Astrocyte (in vitro differentiated cells and primary cell): ENCODE measurements around the gene CARD11. TPM values are rescaled to one million over a fixed set of nuclear protein-coding genes. Genes with fewer than 3 reads are reported as not detected.

Experiments
- DNase-seq: peaks from one replicate; pipeline ENCODE4 v3.0.0-alpha.2; 2010; ENCODE audit warnings: low read depth
- FAIRE-seq: peaks from 2 replicates; lab custom pipeline; 2011; peaks lifted over from hg19 to GRCh38; lab: Jason Lieb, UNC
- H2AFZ ChIP-seq: 2 replicates; pipeline ENCODE4 v1.6.0; 2012; ENCODE audit warnings: low read depth, low read length, inconsistent platforms
- H3K27ac ChIP-seq: 2 replicates; pipeline ENCODE4 v1.5.1; 2011; ENCODE audit warnings: low read depth, low read length, inconsistent platforms
- H3K27me3 ChIP-seq: 2 replicates; pipeline ENCODE4 v1.6.0; 2011; ENCODE audit warnings: low read length, inconsistent platforms; ENCODE audit not compliant: insufficient read depth
- H3K36me3 ChIP-seq: 2 replicates; pipeline ENCODE4 v1.5.1; 2011; ENCODE audit warnings: low read length, inconsistent platforms; ENCODE audit not compliant: insufficient read depth
- H3K4me1 ChIP-seq: 2 replicates; pipeline ENCODE4 v1.5.1; 2011; ENCODE audit warnings: low read length, inconsistent platforms; ENCODE audit not compliant: insufficient read depth
- H3K4me2 ChIP-seq: 2 replicates; pipeline ENCODE4 v1.6.0; 2012; ENCODE audit warnings: low read length, inconsistent platforms
- H3K4me3 ChIP-seq: 2 replicates; pipeline ENCODE4 v1.5.1; 2011; ENCODE audit warnings: low read depth, mild to moderate bottlenecking, low read length, inconsistent platforms; ENCODE audit not compliant: insufficient read depth
- H3K79me2 ChIP-seq: 2 replicates; pipeline ENCODE4 v1.6.0; 2012; ENCODE audit warnings: mild to moderate bottlenecking, low read length, inconsistent platforms; ENCODE audit not compliant: insufficient read depth
- H3K9ac ChIP-seq: 2 replicates; pipeline ENCODE4 v1.6.0; 2012; ENCODE audit warnings: mild to moderate bottlenecking, low read length, inconsistent platforms
- H3K9me3 ChIP-seq: 2 replicates; pipeline ENCODE4 v1.5.1; 2012; ENCODE audit warnings: low read depth, mild to moderate bottlenecking, low read length, inconsistent platforms; ENCODE audit not compliant: insufficient read depth
- H4K20me1 ChIP-seq: 2 replicates; pipeline ENCODE4 v1.6.0; 2012; ENCODE audit warnings: low read length, inconsistent platforms; ENCODE audit not compliant: insufficient read depth
- H3K27ac Mint-ChIP-seq: one replicate; pipeline ENCODE4 v1.8.0; 2021; ENCODE audit warnings: mild to moderate bottlenecking, mixed read lengths; ENCODE audit not compliant: unreplicated experiment
- H3K27me3 Mint-ChIP-seq: one replicate; pipeline ENCODE4 v1.8.0; 2021; ENCODE audit warnings: low read depth, mixed read lengths; ENCODE audit not compliant: unreplicated experiment
- H3K36me3 Mint-ChIP-seq: one replicate; pipeline ENCODE4 v1.8.0; 2021; ENCODE audit warnings: low read depth, mixed read lengths; ENCODE audit not compliant: unreplicated experiment
- H3K4me1 Mint-ChIP-seq: one replicate; pipeline ENCODE4 v1.8.0; 2021; ENCODE audit warnings: low read depth, mixed read lengths; ENCODE audit not compliant: unreplicated experiment
- H3K4me3 Mint-ChIP-seq: one replicate; pipeline ENCODE4 v1.8.0; 2021; ENCODE audit warnings: mild to moderate bottlenecking, moderate library complexity, mixed read lengths; ENCODE audit not compliant: unreplicated experiment
- H3K9me3 Mint-ChIP-seq: one replicate; pipeline ENCODE4 v1.8.0; 2021; ENCODE audit warnings: mild to moderate bottlenecking, mixed read lengths; ENCODE audit not compliant: unreplicated experiment
- CTCF ChIP-seq: IDR thresholded peaks from 2 replicates; pipeline ENCODE4 v1.5.1; 2011; ENCODE audit warnings: low read depth, mild to moderate bottlenecking, inconsistent platforms, low read length, moderate library complexity; ENCODE audit not compliant: insufficient read depth
- EZH2 ChIP-seq: IDR thresholded peaks from 2 replicates; pipeline ENCODE4 v1.6.1; 2012; ENCODE audit warnings: mild to moderate bottlenecking, low read length, inconsistent platforms; ENCODE audit not compliant: insufficient read depth
- total RNA-seq: library from RNA; stranded (reverse); gene quantifications from 2 replicates; pipeline ENCODE4 v1.2.1, GENCODE V29; 2021

CARD11 gene
- total RNA-seq, 1 donor from 2014 or later, result 9.5 TPM

- Histone ChIP-seq H3K79me2 (no peaks in the 10 kb centered on the region), H3K4me2 (no peak overlapping the region), H3K27ac (no peak overlapping the region), H3K4me3 (no peak overlapping the region), H3K27me3 (peaks cover 3% of the 10 kb centered on the region), H3K36me3 (no peaks in the 10 kb centered on the region), H3K9ac (no peak overlapping the region), H2AFZ (no peak overlapping the region), H4K20me1 (no peaks in the 10 kb centered on the region), H3K9me3 (no peaks in the 10 kb centered on the region), H3K4me1 (no peaks in the 10 kb centered on the region)
- Mint-ChIP-seq H3K9me3 (peaks cover 5% of the 10 kb centered on the region), H3K4me3 (no peak overlapping the region), H3K27ac (no peak overlapping the region), H3K36me3 (peaks cover 2% of the 10 kb centered on the region), H3K27me3 (peaks cover 5% of the 10 kb centered on the region), H3K4me1 (no peaks in the 10 kb centered on the region)
- no peak for FAIRE-seq
- no peak for TF ChIP-seq CTCF
- no peak for TF ChIP-seq EZH2
- DNase-seq, result no peak
Measured at GRCh38 chr7:2923291-2923781, 120.3 kb downstream of the CARD11 start.

GRCh38 chr7:2922866-2923265, 120.8 kb downstream of the CARD11 start:
- TF ChIP-seq EZH2 (no peak), CTCF (no peak)
- H3K27ac Mint-ChIP-seq, result no peak overlapping the region
- no peaks in the 10 kb centered on the region for H3K9me3 ChIP-seq
- no peaks in the 10 kb centered on the region for H3K79me2 ChIP-seq
- H3K4me1 Mint-ChIP-seq, result no peaks in the 10 kb centered on the region
- H3K36me3 Mint-ChIP-seq, result peaks cover 2% of the 10 kb centered on the region
- no peak overlapping the region for H3K4me2 ChIP-seq
- H3K4me3 Mint-ChIP-seq, result no peak overlapping the region
- peaks cover 3% of the 10 kb centered on the region for H3K27me3 ChIP-seq
- no peaks in the 10 kb centered on the region for H3K36me3 ChIP-seq
- H2AFZ ChIP-seq, result no peak overlapping the region
- H3K27ac ChIP-seq, result no peak overlapping the region
- H3K4me3 ChIP-seq, result no peak overlapping the region
- no peak for DNase-seq
- H3K4me1 ChIP-seq, result no peaks in the 10 kb centered on the region
- H3K9ac ChIP-seq, result no peak overlapping the region
- no peak for FAIRE-seq
- H3K27me3 Mint-ChIP-seq, result peaks cover 5% of the 10 kb centered on the region
- H3K9me3 Mint-ChIP-seq, result peaks cover 5% of the 10 kb centered on the region
- no peaks in the 10 kb centered on the region for H4K20me1 ChIP-seq

- no peak for FAIRE-seq
- no peaks in the 10 kb centered on the region for H3K36me3 ChIP-seq
- peaks cover 2% of the 10 kb centered on the region for H3K36me3 Mint-ChIP-seq
Measured at GRCh38 chr7:2922348-2922691, 121.3 kb downstream of the CARD11 start.

More at GRCh38 chr7:2922348-2922691, 121.3 kb downstream of the CARD11 start:
- H3K4me1 Mint-ChIP-seq, result no peaks in the 10 kb centered on the region
- no peak overlapping the region for H3K4me2 ChIP-seq
- no peak overlapping the region for H3K27ac Mint-ChIP-seq
- no peaks in the 10 kb centered on the region for H3K4me1 ChIP-seq
- no peak overlapping the region for H3K9ac ChIP-seq
- H3K9me3 Mint-ChIP-seq, result peaks cover 5% of the 10 kb centered on the region
- TF ChIP-seq CTCF, result no peak
- TF ChIP-seq EZH2, result no peak
- H3K4me3 Mint-ChIP-seq, result no peak overlapping the region
- peaks cover 5% of the 10 kb centered on the region for H3K27me3 Mint-ChIP-seq
- H2AFZ ChIP-seq, result no peak overlapping the region
- H3K4me3 ChIP-seq, result no peak overlapping the region
- H3K79me2 ChIP-seq, result no peaks in the 10 kb centered on the region
- no peaks in the 10 kb centered on the region for H3K9me3 ChIP-seq
- no peak for DNase-seq
- peaks cover 3% of the 10 kb centered on the region for H3K27me3 ChIP-seq
- H3K27ac ChIP-seq, result no peak overlapping the region
- H4K20me1 ChIP-seq, result no peaks in the 10 kb centered on the region
